GM21619 (cell line): ENCODE data around the gene ICAM2.
"Not testable (repeated sequence)": the region's sequence is repeated elsewhere in the genome, so short reads cannot be mapped to it uniquely, and the experiment has no call there.

ENCODE experiments used
- ATAC-seq: cut with Tn5 transposase; IDR thresholded peaks from one replicate; pipeline ENCODE4 v1.9.1; 2021; ENCODE audit not compliant: unreplicated experiment

Gene ICAM2

GRCh38 chr17:64015447-64015846 is 5.0 kb downstream of the ICAM2 start:
- no peak for ATAC-seq

GRCh38 chr17:64009571-64010402 is 10.6 kb downstream of the ICAM2 start:
- no peak for ATAC-seq

- ATAC-seq: no peak
Measured at GRCh38 chr17:64008830-64009229, 11.6 kb downstream of the ICAM2 start.

- ATAC-seq: no peak
Measured at GRCh38 chr17:64008346-64008745, 12.1 kb downstream of the ICAM2 start.

- no peak for ATAC-seq
Measured at GRCh38 chr17:64007838-64008282, 12.6 kb downstream of the ICAM2 start.

GRCh38 chr17:64007089-64007837 is 13.2 kb downstream of the ICAM2 start:
- ATAC-seq: not testable (repeated sequence)

- no peak for ATAC-seq
Measured at GRCh38 chr17:64006361-64007088, 13.9 kb downstream of the ICAM2 start.

GRCh38 chr17:64005734-64006167 is 14.7 kb downstream of the ICAM2 start:
- no peak for ATAC-seq

GRCh38 chr17:64004903-64005733 is 15.3 kb downstream of the ICAM2 start:
- ATAC-seq: no peak

- ATAC-seq: no peak
Measured at GRCh38 chr17:64004218-64004770, 16.1 kb downstream of the ICAM2 start.

GRCh38 chr17:64003526-64004121 is 16.8 kb downstream of the ICAM2 start:
- no peak for ATAC-seq

GRCh38 chr17:64002658-64003525 is 17.5 kb downstream of the ICAM2 start:
- ATAC-seq: no peak

- no peak for ATAC-seq
Measured at GRCh38 chr17:64001763-64002529, 18.5 kb downstream of the ICAM2 start.

- no peak for ATAC-seq
Measured at GRCh38 chr17:64001091-64001579, 19.3 kb downstream of the ICAM2 start.

GRCh38 chr17:63999680-64000531 is 20.5 kb downstream of the ICAM2 start:
- no peak for ATAC-seq

- ATAC-seq: no peak
Measured at GRCh38 chr17:63998721-63999679, 21.4 kb downstream of the ICAM2 start.
